Stimulated activated CD4-positive, alpha-beta T cell treated with anti-CD3 and anti-CD28 coated beads, Interleukin-15, amount 100 ng/mL, for 1 hour (primary cell): ENCODE data around the gene SLC25A23.

Experiments used
- DNase-seq, 2 donors: peaks; one replicate each; pipeline ENCODE4 v3.0.0-alpha.2; 2020; ENCODE audit warnings: low read depth in 1 of 2, low spot score in 1 of 2

SLC25A23 gene

DNA sequence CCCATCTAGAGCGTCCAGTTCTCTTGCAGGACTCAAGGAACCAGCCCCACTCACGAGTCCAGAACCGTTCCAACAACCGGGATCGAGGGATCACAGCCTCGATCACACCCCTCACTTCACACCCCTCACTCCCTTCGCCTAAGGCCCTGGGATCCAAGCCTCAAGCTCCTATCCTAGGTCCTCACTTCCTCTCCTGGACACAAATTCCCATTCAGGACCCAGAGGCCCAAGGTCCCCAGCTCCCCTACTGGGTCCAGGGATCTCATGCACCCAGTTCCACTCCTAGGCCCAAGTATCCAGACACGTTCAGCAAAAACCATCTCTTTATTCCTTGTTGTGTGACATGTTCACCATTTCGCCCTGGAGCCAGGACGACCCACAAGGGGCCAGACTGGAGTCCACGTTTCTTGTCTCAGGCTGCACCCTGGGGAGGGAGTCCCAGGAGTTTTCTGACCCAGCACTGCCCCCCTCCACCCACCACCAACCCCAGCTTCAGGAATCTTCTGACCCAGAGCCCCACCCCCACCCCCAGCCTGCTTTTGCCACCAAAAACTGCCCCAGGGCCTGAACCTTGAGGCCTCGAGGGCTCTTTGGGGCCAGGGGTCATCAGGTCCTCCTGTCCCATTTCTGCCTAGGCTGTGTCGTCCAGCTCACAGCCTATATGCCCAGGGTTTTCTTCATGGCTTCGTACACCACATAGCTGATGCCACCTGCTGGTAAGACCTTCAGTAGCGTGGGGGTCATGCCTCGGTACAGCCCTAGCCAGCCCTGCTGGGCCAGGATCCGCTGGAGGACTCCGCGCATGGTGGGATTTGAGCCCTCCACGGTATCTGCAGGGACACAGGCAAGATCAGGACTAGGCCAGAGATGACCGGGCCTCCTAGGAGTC is 33.6 kb downstream of the SLC25A23 start:
- no peak for DNase-seq

DNA sequence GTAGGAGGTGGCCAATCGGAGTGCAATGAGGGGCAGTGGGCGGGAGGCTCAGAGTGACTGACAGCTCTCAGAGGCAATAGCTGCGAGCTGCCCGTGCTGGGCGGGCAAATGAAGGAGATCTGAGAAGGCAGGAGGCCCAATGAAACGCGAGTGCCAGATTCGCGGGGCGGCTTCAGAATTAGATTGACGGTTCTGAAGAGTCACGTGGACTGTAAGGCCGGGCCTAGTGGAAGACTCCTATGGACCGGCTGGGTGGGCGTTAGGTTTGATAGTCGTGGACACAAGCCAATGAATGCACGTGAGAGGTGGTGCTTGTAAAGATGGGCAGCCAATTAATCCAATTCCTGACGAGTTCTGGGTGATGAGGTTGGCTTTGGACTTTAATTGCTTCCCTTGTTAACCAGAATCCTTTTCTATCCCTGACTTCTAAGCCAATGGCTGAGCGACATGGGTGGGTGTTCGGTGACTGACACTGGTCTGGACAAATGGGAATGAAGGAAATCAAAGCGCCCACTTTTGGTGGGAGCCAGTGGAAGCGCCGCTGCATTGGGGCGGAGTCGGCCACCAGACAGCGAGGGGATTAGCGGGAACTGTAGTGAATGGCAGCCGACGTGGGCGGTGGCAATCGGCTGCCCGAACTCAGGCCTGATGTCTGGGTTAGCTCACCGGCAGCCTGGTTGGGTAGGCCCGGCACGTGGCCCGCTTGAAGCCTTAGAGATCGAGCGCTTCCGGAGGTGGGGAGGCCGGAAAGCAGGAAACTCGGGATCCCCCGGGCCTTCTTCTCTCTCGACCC is 34.5 kb downstream of the SLC25A23 start:
- DNase-seq = peak; percentile 95 to 98

DNA sequence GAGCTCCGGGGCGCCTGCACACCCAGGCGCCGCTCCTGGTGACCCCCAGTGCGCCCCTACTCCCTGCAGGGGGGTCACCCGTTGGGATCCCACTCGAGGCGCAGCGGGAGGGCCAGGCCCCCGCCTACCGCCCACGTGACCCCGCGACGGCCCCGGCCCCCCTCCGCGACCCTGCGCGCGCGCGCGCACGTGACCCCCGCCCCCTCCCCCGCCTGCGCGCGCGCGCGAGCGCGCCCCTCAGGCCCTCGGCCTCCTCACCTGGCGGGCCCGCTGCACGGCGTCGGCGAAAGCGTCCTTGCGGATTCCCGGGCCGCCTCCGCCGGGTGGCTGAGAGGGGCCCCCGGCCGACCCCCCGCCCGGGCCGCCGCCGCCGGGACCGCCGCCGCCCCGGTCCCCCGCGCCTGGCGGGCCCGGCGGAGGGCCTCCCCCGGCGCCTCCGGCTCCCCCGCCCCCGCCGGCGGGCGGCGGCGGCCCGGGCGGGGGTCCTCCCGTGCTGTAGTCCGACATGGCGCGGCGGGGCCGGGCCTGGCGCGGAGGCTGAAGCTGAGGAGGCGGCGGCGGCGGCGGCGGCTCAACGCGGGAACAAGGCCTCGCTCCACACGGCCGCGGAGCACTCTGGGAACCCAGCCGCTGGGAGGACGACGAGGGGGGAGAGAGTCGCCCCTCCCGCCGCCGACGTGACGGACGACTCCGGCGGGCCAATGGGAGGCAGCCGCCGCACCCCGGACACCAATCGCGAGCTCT is 35.2 kb downstream of the SLC25A23 start, which contains the start of gene KHSRP:
TSS of gene KHSRP (minus strand) at position 617 of the 744 bp plus-strand sequence. CDS start at position 507, 110 bp downstream.
- DNase-seq = peak in 1 of 2 donors; percentile 38

DNA sequence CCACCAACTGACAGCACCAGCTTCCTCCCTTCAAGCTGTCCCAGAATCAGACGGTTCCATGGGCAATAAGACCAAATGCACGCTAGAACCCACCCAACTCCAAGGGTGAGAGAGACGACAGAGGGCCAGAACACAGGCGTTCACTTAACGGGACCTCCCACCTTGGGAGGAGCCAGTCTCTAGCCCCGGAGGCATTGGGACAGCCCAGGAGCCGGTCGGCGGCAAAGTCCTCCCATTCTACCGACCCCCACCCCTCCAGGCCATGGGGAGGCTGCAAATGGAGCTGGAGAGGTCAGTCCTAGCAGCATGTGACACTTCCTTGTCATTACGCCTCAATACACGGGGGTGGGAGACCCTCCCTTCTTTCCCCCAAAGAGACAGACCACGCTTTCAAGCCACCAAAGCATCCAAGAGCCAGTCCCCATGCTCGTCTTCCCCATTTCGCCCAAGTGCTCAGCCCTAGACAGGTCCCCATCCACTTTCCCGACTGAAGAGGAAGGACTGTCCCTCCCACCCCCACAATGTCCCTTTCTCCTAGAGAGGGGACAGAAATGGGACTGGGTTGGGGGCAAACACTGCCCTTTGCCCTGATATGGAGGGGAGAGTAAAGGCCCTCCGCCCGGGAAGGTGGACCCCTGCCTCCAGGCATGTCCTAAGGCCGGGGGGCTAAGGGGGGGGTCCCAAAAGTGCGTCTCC is 35.9 kb downstream of the SLC25A23 start:
- no peak for DNase-seq

DNA sequence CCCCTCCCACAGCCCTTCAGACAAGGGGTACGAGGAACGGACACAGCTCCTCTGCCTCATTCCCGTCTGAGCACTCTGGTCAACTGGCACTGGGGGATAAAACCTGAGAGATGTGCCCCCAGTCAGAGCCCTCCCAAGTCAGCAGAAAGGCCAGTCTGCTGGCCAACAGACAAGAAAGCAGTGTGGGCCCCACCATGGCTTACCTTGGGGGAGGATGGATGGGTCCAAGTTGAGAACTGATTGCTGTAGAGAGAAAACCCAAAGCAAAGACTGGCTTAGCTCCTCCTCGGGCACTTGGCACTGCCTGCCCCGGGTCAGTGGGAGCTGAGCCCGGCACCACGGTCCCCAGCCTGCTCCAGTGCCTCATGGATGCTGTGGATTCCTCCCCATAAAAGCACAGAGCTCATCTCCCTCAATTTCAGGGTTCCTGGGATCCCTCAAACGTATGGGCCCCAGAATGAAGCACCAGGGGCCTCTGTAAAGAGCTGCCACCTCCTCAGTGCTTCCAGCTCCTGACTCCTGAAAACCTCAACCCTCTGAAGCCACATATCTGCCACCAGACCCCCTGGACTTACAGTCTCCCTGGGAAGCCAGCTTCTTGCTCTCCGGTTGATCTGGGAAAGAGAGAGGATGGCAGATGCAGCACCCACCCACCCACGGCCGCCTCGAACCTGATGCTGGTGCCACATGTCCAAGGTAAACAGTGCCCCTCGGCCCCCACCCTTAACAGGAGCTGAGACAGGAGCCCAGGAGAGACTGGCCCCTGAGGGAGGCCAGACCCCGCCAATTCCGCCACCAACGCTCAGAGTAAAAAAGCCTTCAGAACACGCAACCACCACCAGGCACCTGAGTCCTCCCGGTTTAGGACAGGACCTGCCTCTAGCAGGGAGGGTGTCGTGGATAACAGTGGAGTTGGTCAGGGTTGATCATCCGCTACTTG is 38.2 kb downstream of the SLC25A23 start:
- DNase-seq = no peak

DNA sequence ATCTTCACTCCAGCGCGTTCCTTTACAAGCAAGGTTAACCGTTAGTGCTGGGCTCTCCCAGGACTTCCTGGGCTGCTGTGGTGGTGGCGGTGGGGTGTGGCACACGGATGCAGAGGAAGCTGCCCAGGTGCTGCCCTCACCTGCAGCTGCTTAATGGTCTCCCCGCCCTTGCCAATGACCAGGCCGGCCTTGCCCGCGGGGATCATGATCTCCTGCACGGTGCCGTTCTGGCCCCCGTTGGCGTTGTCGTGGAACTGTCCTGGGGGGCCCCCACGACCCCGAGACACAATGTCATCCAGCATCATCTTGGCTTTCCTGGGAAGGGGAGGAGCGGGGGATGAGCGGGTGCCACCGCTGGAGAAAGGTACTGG is 41.0 kb downstream of the SLC25A23 start:
- no peak for DNase-seq

DNA sequence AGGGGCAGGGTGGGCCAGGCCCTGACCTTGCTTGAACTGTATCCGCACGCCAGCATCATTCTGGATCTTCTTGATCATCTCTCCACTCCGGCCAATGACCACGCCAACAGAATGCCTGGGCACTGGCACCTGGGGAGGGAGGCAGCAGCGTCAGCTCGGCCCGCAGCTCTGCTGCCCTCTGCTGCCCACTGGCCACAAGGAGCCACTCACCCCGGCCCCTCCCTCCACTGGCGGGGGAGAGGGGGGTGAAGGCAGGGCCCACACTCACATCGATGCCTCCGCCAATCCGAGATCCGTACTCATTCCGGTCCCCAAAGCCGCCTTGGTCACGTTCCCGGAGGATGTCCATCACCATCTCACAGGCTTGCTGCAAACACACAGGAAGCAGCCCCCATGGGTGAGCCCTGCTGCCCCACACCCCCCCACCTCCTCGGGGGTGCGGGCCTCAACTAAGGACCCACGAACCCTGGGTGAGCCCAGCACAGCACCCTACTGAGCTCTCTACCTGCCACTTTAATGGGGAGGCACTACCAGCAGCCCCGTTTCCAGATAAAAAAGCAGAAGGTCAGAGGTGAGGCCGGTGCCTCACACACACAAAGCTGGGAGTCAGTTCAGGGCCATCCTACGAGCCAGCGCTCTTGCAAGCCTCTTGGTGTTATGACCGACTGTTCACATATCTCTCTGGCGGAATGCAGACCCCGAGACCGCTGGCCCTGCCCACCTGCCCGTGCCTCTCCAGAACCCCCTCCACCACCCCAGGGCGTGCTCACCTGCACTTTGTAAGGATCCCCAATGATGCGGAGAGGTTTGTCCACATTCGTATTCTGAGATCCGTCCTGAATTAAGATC is 41.7 kb downstream of the SLC25A23 start:
- DNase-seq = no peak

DNA sequence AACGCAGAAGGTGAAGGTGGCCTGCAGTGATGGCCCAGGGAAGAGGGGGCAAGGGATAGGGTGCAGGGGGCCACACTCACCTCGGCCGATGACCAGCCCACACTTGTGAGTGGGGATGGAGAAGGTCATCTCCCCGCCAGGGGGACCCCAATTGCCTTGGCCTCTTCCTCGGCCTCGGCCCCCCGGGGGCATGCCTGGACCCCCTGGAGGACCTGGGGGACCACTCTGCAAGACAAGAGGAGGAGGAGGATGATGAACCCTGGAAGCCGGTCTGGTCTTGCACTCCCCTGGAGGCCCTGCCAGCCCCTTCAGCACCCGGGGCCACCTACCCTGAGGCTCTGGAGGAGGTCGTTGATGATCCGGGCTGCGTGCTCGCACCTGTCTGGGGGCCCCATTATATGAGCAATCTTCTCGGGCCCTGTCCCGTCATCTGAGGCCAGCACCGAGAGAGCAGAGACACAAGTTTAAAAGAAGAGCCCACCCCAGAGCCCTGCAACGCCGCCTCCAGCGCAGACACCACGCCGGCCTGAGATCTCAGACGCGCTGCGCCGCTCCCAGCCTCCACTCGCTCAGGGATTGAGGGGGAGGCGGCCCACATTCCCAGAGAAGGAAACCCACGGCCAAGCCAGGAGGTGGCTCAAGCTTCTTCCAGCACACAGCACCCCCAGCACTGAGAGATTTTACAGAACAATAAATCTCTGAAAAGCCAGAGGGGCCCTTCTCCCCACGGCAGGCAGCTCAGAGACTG is 42.8 kb downstream of the SLC25A23 start:
- DNase-seq = no peak

DNA sequence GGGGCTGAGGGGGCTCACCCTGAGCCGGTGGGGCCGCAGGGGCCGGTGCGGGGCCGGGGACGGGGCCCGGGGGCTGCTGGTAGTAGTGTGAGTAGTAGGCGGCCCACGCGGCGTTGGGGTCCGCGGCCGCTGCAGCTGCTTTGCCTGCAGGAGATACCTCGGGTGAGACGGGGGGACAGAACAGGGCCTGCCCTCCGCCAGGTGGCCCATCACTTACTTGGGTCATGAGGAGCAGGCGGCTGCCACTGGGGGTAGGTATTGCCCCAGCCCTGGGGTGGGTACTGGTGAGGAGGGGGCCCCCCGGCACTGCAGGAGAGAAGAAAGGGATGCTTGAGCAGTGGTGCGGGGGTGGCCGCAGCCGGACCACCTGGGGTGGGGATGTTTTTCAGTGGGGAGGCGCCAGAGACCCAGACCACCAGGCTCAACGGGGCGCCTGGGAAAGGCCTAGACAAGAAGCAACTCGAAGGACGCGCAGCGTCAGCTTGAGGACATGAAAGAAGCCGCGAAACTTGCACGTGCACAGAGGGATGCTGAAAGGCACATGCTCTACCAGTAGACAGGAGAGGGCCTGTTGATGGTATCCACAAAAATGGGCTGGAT is 43.9 kb downstream of the SLC25A23 start:
- DNase-seq = no peak

DNA sequence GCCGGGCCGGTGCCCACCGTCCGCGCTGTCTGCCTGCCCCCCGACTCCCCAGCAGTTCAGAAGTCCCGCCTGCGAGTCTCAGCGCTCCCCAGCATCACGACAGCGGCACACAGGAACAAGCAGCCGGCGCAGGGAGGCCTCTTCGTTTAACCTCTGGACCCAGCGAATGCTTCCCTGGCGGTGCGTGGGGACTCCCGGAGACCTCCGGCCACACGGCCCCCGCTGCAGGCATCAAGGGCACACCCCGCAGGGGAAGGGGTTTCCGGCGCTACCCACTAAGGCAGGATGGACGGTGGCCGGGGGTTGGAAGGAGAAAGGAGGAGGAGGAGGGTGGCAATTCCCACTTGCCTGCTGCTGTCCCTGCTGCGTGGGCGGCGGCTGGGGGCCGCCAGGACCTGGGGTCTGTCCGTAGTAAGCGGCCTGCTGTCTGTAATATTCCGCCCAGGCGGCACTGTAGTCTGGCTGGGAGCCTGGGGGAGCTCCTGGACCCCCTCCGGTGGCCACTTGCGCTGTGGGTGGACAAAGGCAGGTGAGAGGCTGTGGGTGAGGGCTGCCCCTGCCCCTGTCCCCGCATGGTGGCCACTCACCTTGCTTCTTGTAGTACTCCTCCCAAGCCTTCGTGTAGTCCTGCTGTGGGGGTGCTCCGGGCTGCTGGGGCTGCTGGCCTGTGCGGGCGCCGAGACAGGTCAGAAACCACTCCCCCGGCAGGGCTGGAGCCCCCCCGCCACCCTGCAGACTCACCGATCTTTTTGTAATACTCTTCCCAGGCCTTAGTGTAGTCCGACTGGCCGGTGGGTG is 44.6 kb downstream of the SLC25A23 start:
- no peak for DNase-seq

DNA sequence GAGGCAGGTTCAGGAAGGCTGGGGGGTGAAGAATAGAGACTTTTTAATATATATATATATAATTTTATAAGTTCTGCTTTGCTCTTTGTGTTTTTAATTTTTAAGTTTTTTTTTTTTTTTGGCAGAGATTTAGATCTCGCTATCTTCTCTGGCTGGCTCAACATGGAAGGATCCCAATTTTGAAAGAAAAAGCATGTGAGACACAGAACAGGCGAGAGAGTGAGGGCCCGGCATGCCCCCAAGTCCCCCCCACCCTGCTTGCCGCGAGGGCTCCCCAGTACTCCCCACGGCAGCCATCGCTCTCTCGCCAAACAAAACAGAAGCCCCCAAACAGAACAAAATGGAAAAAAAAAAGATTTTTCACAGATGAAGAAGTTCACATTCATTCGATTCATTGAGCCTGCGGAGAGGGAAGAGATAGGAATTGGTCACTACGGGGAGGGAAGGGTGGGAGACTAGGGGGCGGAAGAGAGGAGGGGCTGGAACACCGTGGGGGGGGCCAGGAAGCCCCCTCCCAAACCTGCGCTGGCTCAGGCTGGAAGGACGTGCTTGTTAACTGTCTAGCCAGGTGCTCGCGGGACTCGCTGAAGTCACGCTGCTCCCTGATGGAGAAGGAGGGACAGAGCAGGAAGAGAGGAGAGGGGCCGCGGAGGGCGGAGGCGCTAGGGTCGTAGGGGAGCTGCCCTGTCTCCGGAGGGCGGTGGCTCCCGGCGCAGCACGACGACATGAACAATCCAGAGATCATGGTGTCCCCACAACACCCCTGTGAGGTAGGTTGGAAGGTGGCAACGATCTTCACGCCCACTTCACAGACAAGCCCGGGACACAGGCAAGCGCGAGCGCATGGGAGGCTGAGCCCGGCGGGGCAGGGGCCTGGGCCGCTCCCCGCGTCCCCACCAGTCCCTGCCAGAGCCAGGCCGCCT is 45.6 kb downstream of the SLC25A23 start:
- DNase-seq = no peak

DNA sequence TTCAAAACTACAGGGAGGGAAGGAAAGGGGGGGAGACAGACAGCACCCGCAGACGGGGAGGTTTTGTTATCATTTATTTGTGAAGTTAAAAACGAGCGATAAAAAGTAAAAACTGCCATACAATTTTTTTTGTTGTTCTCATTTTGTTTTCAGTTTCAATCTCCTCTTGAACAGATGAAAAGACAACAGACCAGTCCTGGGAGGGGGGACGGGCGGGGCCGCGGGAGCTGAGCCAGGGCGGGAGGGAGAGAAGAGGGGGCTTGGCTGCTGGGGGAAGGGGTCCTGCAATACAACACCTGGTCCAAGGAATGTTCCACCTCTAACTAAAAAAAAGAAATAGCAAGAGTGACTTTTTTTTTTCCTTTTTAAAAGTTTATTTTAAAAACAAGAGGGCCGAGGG is 46.3 kb downstream of the SLC25A23 start:
- DNase-seq = no peak

DNA sequence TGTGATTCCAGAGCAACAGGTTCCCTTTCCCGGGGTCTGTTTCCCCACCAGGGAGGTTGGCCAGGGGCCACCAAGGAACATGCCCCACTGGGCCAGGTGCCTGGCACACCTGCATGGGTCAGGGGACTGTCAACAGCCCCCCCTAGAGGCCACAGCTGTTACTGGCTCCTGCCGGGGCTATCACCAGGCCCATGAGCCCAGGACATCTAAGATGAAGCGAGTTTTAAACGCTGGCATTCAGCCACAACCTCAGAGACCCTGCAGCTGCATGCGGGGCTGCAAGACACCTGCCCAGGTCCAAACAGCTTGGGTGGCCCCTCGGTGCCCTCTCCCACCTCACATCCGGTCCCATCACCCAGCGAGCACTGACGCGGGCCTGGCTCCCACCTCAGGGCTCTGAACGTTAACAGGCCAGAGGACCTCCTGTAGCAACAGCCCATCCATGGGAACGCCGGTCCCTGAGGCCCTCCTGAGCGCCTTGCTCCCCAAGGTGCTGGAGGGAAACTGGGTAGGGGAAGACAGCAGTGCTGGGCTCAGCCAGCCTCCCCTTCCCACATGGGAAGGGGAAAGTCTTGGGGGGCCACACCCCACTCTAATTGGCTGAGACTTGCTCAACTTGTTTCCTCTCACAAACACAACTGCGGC is 47.0 kb downstream of the SLC25A23 start:
- peak in 1 of 2 donors; percentile 41 for DNase-seq

DNA sequence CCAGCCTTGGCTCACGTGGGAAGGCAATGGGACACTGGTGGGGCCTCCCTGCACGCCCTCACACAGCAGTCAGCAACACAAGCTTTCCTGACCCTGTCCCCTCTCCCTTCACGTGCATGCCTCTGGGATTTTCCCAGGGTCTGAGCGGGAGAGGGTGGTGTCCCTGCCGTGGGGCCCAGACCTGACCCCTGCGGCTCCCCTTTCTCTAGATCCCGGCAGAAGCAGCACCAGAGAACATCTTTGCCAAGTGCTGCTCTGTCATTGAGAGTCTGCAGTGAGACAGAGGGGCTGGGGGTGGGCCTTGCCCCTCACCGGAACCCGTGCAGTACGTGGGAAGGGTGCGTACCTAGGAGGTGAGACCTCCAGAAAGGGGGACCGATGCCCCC is 47.5 kb downstream of the SLC25A23 start:
- no peak for DNase-seq

DNA sequence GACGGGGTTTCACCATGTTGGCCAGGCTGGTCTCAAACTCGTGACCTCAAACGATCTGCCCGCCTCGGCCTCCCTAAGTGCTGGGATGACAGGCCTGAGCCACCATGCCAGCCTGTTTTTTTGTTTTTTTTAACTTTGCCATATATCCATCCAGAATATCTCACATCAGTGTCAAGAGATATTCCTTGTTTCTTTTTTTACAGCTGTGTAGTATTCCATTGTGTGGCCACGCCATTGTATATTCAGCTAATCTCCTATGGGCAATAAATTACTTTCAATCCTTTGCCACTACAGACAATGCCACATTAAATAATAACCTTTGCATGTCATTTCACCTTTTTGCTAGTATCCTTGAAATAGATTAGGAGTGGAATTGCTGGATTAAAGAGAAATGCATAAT is 50.2 kb downstream of the SLC25A23 start:
- no peak for DNase-seq
